Stimulated activated CD8-positive, alpha-beta memory T cell treated with anti-CD3 and anti-CD28 coated beads, Interleukin-4, amount 100 ng/mL, for 1 hour (primary cell): Measurements from ENCODE around the gene VASH2.
"Not testable (repeated sequence)": the region's sequence is repeated elsewhere in the genome, so short reads cannot be mapped to it uniquely, and the experiment has no call there.

Experiments
- DNase-seq, 2 donors: peaks; one replicate each; pipeline ENCODE4 v3.0.0-alpha.2; 2020; ENCODE audit warnings: low read depth in 2 of 2, low spot score in 1 of 2

The VASH2 gene

DNA sequence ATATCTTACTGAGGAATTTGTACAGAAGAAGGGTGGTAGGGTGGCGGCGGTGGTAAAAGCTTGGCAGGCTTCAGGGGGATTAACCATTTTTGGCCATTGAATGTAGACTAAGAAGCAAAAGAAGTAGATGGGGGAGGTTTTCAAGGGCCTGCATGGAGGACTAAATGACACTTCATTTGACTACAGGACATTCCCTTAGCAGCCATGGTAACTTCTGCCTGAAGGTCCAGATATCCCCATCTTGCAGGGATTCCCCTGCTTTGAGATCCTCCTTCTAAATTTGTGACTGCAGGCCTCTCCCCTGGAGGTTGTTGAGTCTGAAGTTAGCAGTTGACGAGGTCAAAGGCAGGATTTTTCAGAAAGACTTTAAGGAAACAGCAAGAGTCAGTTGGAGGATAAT, 4.8 kb downstream of the VASH2 start:
- no peak for DNase-seq

DNA sequence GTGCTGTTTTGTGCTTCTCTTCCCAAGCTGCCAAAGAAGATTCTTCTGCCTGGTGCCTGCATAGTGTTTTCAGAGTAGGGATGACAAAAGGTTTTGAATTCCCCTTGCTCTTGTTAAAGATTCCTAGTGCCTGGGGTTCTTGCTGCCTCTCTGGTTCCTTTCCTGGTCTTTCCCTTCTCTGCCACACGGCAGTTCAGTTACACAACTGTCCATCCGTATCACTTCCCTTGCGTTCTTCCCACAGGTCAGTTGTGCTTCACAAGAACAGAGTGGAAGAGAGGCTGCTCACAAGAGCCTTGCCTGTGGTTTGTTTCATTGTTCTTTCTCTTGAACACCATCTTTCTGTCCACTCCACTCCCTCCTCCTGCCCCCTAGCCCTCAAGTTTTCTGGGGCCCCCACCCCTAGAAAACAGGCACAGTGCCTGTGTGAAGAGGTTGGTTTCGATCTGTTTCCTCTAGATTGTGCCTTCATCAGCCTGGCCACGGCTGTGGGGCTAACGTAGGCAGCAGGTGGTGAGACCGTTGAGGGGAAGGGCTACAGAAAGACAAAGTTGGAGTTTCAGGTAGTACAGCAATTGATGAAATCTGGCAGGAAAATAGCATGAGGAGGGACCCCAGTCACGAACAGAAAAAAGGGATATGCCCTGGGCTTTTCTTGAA, 5.8 kb downstream of the VASH2 start:
- DNase-seq: no peak

DNA sequence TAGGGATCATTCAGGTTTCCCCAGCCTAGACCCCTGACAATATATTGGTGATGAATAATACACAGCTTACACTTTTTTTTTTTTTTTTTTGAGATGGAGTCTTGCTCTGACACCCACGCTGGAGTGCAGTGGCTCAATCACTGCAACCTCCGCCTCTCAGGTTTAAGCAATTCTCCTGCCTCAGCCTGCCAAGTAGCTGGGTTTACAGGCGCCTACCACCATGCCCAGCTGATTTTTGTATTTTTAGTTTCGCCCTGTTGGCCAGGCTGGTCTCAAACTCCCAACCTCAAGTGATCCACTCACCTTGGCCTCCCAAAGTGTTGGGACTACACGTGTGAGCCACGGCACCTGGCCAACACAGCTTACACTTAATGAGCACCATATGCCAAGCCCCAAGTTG, 7.2 kb downstream of the VASH2 start:
- DNase-seq: no peak

DNA sequence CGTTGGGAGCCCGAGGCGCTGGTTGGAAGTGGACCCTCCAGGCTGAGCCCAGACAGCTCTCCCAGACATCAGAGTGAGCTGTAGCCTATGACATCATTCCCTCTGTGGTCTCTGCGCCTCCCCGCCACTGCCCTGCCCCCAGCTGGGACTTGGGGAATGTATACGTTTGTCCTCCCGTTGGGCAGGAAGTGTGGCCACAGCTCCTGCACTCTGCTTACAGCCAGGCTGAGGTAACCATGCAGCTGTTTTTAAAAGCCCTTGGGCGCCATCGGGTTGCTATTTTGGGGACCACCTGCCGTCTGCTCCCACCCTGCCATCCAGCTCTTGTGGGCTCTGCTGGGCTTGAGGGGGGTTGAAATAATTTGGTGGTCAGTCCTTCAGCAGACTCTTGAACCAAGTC, 7.8 kb downstream of the VASH2 start:
- no peak for DNase-seq

DNA sequence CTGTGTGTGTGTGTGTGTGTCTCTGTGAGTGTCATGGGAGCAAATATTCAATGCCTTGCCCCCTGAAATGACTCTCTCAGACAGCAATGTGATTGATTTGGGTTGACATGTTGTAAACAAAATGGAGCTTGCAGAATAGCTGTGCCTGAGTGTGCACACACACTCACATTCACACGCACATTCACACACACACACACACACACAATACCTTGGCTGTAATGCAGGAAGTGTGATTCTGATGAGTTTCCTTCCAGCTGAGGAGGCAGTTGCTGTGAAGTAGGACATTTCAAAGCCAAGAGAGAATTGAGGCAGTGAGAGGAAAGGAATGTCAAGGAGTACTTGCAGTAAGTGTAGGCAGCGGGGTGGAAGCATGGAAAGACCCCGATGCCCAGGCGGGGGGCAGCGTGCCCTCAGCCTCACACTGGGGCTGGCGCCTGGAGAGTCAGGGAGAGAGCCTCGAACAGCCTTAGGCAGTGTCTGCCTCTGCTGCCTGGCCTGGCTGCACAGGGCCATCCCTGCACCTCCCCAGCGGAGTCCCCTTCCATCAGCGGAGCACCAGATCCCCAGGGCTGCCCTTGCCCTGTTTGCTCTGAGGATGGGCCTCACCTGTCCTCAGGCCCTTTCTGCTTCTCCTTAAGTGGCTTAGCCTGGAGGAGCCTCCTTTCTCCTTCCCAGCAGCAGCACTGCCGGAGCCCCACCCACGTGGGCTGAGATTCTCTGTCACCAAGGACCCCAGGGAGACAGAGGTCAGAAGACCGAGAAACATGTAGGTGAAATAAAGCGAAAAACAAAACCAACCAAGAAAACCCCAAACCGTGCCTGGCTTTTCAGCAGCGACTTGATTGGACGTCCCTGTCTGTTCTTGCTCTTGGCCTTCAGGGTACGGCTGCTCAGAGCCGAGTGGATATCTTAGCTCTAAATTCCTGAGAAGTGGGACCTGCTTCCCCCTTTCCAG, 9.2 kb downstream of the VASH2 start:
- no peak for DNase-seq

DNA sequence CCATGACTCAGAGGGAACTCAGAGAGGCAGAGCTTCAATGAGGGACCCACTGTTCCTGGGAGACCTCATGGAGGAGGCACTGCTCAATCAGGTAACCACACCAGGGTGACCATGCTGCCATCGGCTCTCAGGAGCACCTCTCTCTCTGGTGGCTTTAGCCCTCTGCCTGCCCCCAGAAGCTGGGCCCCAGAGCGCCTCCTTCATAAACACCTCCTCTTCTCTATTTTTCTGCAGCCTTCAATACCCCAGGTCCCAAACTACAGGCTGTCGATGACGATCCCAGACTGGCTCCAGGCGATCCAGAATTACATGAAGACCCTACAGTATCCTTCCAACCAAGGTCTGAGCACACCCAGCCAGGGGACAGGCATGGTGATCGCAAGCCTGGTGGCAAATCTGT, 10.6 kb downstream of the VASH2 start:
- DNase-seq: no peak

DNA sequence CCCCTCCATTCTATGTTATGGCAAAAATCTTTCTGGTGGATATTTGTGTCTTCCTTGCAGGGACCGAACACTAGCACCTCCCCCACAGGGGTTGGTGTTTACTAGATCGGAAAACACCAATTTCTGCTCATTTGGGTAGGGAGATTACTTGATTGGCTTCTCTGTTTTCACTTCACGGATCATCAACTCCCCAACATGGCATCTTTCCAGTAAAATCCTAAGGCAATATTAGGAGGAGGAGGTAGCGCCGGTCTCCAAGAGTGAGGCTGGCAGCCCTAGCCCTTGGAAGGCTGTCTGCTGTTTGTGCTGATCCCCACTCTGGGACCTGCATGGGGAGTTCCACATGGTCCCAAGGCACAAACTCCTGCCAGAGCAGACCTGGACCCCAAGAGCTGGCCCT, 12.2 kb downstream of the VASH2 start:
- DNase-seq: no peak

DNA sequence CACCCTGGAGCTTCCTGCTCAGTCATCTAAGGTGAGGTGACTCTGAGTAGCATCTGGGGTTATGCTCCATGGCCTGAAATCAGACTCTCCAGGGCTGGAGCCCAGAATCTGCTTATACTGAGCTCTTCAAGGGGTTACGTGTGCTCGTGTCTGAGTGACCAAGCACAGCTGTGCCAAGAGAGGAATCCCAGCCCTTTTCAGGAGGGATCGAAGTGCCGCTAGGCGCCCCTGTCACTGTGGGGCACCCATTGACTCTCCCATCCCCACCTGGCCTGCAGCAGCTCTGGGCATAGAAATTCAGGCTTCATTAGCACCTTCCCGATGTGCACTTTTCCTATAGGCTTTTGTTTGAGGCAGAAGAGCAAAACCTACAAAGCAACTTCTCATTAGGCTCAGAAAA, 13.8 kb downstream of the VASH2 start:
- DNase-seq: no peak

DNA sequence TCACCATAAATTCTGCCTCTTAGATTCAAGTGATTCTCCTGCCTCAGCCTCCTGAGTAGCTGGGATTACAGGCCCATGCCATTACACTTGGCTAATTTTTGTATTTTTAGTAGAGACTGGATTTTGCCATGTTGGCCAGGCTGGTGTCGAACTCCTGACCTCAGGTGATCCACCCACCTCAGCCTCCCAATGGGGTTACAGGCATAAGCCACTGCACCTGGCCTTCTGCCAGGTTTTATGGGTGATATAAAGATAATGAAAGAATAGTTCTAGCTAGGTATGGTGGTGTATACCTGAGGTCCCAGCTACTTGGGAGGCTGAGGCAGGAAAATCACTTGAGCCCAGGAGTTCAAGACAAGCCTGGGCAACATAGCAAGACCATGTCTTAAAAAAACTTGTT, 14.7 kb downstream of the VASH2 start:
- DNase-seq: not testable (repeated sequence)

DNA sequence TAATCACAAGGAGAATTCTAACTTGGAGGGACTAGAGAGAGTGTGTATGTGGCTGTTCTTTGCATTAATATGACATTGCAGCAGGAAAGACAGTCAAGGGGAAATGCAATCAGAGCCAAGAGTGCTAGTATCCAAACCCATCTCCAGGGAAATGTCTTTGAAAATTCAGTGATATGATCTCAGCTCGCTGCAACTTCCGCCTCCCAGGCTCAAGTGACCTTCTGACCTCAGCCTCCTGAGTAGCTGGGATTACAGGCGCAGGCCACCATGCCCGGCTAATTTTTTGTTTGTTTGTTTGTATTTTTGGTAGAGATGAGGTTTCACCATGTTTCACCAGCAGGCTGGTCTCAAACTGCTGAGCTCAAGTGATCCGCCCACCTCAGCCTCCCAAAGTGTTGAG, 16.3 kb downstream of the VASH2 start:
- DNase-seq: no peak

DNA sequence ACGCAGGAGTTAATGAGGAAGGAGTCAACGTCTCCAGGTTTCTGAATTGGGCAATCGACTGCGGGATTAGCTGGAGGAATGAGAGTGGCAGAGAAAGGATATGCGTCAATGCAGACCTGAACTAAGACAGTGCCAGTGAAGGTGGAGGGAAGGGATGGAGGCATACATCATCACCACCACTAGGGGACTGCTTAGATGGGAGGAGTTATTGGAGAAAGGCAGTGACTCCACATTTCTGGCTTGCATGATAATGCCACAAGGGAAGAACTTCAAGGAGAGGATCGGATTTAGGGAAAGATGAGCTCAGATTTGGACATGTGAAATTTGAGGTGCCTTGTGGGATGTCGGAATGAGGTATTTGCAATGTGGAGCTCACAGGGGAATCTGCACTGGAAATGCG, 17.5 kb downstream of the VASH2 start:
- DNase-seq: no peak

DNA sequence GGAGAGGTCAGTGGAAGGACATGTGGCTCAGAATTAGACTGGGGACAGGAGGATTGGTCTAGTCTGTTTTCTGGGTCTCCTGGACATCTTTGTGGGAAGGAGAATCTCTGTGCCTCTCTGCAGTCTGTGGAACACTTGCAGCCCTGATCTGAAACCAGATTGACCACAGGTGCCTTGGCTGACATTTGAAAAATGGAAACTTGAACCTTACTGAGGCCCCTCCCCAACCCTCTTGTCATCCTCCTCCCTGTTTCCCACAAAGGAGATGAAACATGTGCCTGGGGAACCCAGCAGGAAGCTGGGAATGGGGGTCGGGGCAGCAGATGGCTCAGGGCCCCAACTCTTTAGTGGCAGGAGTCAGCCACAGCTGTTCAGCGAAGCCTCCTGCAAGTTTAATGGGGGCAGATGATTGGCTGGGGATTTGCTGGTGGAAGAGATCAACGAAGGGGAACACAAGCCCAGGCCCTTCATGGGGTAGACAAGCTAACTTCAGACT, 18.1 kb downstream of the VASH2 start:
- DNase-seq: no peak

DNA sequence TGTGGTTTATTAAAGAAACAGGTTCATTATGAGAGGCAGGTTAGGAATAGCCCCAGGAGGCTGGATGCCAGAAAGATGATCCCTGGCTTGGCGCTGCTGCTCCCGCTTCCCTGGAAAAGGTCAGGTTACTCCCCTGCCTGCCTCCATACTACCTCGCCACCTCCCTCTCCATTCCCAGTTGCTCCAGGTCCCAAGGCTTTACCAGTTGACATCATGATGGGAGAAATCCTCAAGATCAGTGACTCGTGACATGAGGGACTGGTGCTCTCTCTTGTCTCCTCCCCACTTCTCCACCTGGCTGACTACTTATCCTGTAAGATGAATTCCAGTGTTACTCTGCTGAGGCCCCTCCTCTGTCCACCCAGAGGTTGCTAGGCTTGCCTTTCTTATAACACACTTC, 19.7 kb downstream of the VASH2 start:
- DNase-seq: no peak

DNA sequence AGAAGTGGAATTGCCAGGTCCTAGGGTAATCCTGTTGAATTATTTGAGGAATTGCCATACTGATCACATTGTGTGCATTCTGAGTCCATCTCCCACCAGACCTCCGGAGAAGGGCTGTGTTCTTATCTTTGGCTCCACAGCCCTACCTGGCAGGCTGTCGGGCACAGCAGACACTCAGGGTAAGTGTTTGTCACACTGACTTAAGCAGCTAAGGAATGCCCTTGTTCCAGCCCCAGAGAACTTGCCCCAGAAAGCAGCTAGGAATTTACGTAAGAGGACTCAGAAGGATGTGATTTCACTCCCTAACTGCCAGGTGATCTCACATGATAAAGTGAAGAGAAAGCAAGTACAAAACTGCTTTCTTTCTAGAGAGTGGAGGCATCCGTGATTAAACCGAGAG, 21.0 kb downstream of the VASH2 start:
- no peak for DNase-seq

DNA sequence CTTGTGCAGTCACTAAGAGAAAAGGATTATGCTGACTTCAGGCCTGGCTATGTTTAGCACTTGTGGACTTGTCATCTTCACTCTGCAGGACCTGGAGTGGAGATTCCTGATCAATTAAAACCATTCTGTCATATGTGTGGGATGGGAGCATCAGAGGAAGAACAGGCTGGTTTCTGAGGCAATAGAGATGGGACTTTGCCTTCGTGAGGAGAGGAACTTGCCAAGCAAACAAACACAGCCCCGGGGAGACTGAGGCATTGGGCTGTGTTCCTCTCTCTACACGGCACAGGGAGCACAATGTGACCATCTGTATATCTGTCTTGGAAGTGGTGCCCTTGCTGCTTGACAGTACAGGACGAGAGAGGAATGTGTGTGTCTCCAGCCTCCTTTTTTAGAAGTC, 23.1 kb downstream of the VASH2 start:
- no peak for DNase-seq

DNA sequence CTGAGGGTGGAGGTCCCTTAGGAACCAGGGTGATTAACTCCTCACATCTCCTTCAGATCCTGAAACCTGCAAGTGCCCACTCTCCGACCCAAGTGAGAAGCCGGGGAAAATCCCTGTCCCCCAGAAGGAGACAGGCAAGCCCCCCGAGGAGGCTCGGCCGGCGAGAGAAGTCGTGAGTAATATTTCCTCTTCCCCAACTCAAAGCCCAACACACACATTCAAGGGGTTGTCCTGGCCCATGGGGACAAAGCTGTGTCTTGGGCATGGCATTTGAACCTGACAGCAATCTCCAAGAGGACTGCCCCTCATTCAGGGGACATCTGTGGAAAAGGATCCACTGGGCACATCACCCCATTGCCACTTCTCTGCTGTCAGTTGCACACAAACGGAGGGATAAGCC, 23.6 kb downstream of the VASH2 start:
- DNase-seq: no peak

DNA sequence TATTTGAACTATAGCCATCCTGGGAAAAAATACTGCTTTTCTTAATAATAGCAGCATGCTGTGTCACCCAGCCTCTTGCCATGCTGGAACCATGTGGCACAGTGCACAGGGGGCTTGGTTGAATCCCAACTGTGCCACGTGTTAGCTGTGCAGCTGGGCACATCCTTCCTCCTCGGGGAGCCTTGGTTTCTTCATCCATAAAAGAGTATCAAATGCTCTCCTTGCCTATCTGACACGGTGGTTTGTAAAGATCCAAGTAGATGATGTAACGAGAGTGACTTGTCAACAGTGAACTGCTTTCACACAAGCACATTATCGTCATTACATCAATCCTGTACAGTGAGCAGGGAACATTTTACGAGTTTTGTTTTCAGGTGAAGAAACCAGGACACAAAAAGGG, 24.4 kb downstream of the VASH2 start:
- DNase-seq: no peak

DNA sequence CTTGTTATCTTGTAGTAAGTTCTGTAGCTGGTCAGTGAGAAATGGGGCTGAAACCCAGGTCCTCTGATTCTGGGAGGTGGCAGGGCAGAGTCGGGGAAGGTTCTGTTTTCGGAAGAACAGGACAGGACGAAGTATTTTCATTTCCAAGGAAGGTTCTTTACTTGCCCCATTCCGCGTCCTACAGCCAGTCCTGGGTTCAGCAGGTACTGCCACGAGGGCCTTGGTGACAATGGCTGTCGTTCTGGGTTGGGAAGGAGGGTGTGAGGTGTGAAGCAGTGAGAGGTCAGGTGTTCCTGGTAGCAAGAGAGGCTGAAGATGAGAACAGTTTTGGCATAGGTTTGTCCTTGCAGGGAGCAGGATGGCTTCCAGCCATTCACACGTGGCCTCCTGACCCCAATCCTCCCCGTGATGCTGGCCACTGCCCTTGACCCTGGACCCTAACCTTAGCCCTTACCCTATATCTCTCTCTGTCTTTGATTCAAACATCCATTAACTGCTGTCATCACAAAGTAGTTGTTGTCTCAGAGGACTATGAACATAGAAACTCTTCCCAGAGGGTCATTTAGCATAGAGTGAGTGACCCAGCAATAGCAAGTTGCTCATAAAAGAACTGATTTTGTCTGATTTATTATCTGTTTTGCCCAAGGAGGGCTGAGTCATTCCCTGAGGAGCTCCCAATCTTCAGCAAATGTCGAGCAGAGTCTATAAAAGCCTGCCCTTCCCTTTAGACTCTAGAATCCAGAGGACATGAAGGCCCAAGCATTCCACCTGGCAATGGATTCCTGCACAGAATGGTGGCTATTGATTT, 25.0 kb downstream of the VASH2 start:
- no peak for DNase-seq

DNA sequence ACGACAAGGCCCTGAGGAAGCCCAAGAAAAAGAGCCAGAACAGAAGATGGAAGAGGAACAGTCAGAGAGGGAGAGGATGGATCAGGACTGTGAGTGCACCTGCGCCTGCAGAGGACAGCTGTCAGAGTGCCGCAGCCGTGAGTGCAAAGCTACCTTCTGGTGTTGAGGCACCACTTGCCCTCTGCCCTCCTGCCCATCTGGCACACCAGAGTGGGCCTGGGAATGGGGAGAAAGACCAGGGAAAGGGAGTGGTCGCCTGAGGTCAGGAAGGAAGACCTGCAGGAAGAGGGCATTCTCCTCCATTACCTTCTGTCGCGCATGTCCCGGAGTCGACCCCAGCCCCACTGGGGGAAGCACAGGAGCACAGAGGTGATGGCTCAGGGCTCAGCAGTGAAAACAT, 26.2 kb downstream of the VASH2 start:
- DNase-seq: no peak

DNA sequence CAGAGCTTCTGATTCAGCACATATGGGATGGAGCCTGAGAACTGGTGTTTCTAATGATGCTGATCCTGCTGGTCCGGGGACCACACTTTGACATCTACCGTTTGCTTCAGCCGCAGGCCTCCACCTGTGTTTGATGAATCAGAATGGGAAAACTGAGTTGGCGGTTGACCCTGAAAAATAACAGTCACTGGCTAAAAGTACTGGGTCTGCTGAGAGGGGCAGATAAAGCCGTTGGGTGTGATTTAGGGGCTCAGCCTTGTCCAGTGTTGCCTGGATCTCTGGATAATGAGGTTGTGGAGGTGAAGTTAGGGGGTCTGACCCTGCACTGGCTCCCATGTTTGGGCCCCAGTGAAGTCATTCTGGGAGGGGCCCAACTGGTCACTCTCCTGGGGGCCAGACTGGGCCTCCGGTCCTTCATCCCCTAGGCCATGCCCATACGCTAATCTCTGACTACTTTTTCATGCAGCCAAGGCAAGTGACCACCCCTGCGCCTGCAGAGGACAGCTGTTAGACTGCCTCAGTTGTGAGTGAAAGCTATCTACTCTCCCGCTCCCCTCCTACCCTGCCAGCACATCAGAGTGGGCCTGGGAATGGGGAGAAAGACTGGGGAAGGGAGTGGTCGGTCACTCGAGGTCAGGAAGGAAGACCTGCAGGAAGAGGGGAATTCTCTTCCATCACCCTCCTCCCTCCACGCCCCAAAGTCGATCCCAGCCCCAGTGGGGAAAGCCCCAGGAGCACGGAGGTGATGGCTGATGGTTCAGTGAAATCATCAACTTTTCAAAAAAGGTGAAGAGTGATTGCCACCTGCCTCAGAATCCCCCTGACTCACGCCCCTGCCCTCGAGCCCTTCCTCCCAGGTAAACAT, 27.7 kb downstream of the VASH2 start:
- no peak for DNase-seq
